OCI-M2 (cell line): ENCODE data around the gene LRRC75A.

Experiments used
- DNase-seq: peaks from one replicate; lab custom pipeline; 2025; ENCODE audit not compliant: unreplicated experiment; lab: John Stamatoyannopoulos, UW

The LRRC75A gene

GRCh38 chr17:16435925-16436886, 55.8 kb downstream of the LRRC75A start:
- DNase-seq = no peak

GRCh38 chr17:16434662-16435061, 57.3 kb downstream of the LRRC75A start:
- no peak for DNase-seq

GRCh38 chr17:16433514-16433913, 58.5 kb downstream of the LRRC75A start:
- DNase-seq = no peak

GRCh38 chr17:16432017-16432416, 60.0 kb downstream of the LRRC75A start:
- no peak for DNase-seq

GRCh38 chr17:16430650-16431049, 61.3 kb downstream of the LRRC75A start:
- DNase-seq = no peak

GRCh38 chr17:16429083-16429482, 62.9 kb downstream of the LRRC75A start:
- no peak for DNase-seq

- no peak for DNase-seq
Measured at GRCh38 chr17:16428098-16428882, 63.7 kb downstream of the LRRC75A start.

GRCh38 chr17:16427020-16427419, 65.0 kb downstream of the LRRC75A start:
- DNase-seq = no peak

- DNase-seq = no peak
Measured at GRCh38 chr17:16425698-16426659, 66.0 kb downstream of the LRRC75A start.

GRCh38 chr17:16425202-16425601, 66.8 kb downstream of the LRRC75A start:
- DNase-seq = no peak

- DNase-seq = no peak
Measured at GRCh38 chr17:16423226-16423872, 68.6 kb downstream of the LRRC75A start.

GRCh38 chr17:16422416-16422815, 69.6 kb downstream of the LRRC75A start:
- no peak for DNase-seq

- no peak for DNase-seq
Measured at GRCh38 chr17:16419929-16420271, 72.1 kb downstream of the LRRC75A start.

GRCh38 chr17:16419074-16419928, 72.7 kb downstream of the LRRC75A start:
- DNase-seq = no peak

- no peak for DNase-seq
Measured at GRCh38 chr17:16418685-16419068, 73.3 kb downstream of the LRRC75A start.

- no peak for DNase-seq
Measured at GRCh38 chr17:16417896-16418684, 73.9 kb downstream of the LRRC75A start.

GRCh38 chr17:16417399-16417798, 74.6 kb downstream of the LRRC75A start:
- no peak for DNase-seq

GRCh38 chr17:16415031-16415924, 76.7 kb downstream of the LRRC75A start, which contains the start of gene TRPV2:
TSS of gene TRPV2 (plus strand) at chr17:16415571. CDS start at chr17:16417669, 2,098 bp downstream.
- no peak for DNase-seq
